ENCODE data around the gene PTPRG. TPM values are rescaled to one million over a fixed set of nuclear protein-coding genes. Genes with fewer than 3 reads are reported as not detected.
"Not testable (repeated sequence)": the region's sequence is repeated elsewhere in the genome, so short reads cannot be mapped to it uniquely, and the experiment has no call there.

Gene PTPRG
- total RNA-seq, 1 experiment from 2014 or later, result 69.3 TPM

DNA sequence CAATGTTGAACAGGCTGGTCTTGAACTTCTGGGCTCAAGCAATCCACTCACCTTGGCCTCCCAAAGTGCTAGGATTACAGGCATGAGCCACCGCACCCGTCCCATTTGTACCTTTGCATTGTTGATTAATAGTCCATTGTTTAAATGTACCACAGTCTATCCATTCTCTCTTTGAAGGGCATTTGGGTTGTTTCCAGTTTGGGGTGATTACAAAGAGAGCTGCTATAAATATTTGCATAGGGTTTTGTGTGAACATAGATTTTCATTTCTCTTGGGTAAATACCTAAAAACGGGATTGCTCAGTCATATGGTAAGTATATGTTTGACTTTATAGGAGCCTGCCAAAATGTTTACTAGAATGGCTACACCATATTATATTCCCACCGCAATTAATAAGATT, 13.7 kb upstream of the PTPRG start:
- no peak overlapping the region for H3K56ac ChIP-seq (ENCODE audit: insufficient read length, low read depth, low read length)
- H2AFZ ChIP-seq (ENCODE audit: low read length), result no peak overlapping the region
- no peak for DNase-seq
- no peak overlapping the region for H4K5ac ChIP-seq (ENCODE audit: insufficient read length, low read depth, low read length)
- H3K23ac ChIP-seq (ENCODE audit: insufficient read length, low read depth, low read length), result no peak overlapping the region
- no peak overlapping the region for H2BK5ac ChIP-seq (ENCODE audit: insufficient read length, low read length)
- H3K4ac ChIP-seq (ENCODE audit: low read depth, low read length), result no peak overlapping the region
- no peak overlapping the region for H2BK20ac ChIP-seq (ENCODE audit: low read depth, low read length, poor library complexity, severe bottlenecking)
- no peaks in the 10 kb centered on the region for H3K27me3 ChIP-seq (ENCODE audit: insufficient read depth, low read length)
- Mint-ChIP-seq H3K4me3 (no peak overlapping the region), H3K9me3 (no peaks in the 10 kb centered on the region; a peak in 1 of 5 replicates), H3K4me1 (no peaks in the 10 kb centered on the region; a peak in 1 of 4 replicates), H3K27me3 (ENCODE audit: low read depth) (peaks cover 3% of the 10 kb centered on the region; the same call in 1 of the 2 replicates), H3K27ac (no peak overlapping the region), H3K36me3 (ENCODE audit: insufficient read depth in 1 of 3, low read depth in 3 of 3) (peaks cover 0 to 4% (median 0%) of the 10 kb centered on the region in 3 experiments; a peak in 1 of 7 replicates)
- no peak overlapping the region for H3K18ac ChIP-seq (ENCODE audit: insufficient read length, low read depth, low read length)
- H3K9ac ChIP-seq (ENCODE audit: extremely low read depth, insufficient read length, low read length), result no peak overlapping the region
- no peak overlapping the region for H3K27ac ChIP-seq (ENCODE audit: insufficient read length, low read depth, low read length)
- H4K91ac ChIP-seq (ENCODE audit: insufficient read length, low read depth, low read length), result no peak overlapping the region
- no peaks in the 10 kb centered on the region for H3K9me3 ChIP-seq (ENCODE audit: control insufficient read depth, low read depth, low read length)
- TF ChIP-seq, protein P1, sequence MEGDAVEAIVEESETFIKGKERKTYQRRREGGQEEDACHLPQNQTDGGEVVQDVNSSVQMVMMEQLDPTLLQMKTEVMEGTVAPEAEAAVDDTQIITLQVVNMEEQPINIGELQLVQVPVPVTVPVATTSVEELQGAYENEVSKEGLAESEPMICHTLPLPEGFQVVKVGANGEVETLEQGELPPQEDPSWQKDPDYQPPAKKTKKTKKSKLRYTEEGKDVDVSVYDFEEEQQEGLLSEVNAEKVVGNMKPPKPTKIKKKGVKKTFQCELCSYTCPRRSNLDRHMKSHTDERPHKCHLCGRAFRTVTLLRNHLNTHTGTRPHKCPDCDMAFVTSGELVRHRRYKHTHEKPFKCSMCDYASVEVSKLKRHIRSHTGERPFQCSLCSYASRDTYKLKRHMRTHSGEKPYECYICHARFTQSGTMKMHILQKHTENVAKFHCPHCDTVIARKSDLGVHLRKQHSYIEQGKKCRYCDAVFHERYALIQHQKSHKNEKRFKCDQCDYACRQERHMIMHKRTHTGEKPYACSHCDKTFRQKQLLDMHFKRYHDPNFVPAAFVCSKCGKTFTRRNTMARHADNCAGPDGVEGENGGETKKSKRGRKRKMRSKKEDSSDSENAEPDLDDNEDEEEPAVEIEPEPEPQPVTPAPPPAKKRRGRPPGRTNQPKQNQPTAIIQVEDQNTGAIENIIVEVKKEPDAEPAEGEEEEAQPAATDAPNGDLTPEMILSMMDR (conservative IDR thresholded peaks at IDR 0.05), result no peak
- H2AK5ac ChIP-seq (ENCODE audit: insufficient read length, low read length), result no peak overlapping the region
- no peak overlapping the region for H2BK12ac ChIP-seq (ENCODE audit: insufficient read length, low read depth, low read length)
- H3K79me1 ChIP-seq (ENCODE audit: insufficient read depth, low read depth, low read length, poor library complexity, severe bottlenecking), result no peaks in the 10 kb centered on the region
- no peak overlapping the region for H3T11ph ChIP-seq (ENCODE audit: low read length)
- no peak overlapping the region for H2BK120ac ChIP-seq (ENCODE audit: low read depth, low read length, poor library complexity, severe bottlenecking)
- no peaks in the 10 kb centered on the region for H3K4me1 ChIP-seq (ENCODE audit: insufficient read depth, low read length)
- no peaks in the 10 kb centered on the region for H3K23me2 ChIP-seq (ENCODE audit: insufficient read length, low read depth, low read length, poor library complexity, severe bottlenecking)
- no CpG with 5 or more reads among the region's 4 CpGs for WGBS (ENCODE audit: extremely low coverage, insufficient read length, low lambda C conversion rate)
- H3K4me2 ChIP-seq (ENCODE audit: insufficient read depth, insufficient read length, low read length), result no peak overlapping the region
- no peak overlapping the region for H4K8ac ChIP-seq (replicated peaks; ENCODE audit: insufficient read length, low read depth, low read length)
- no peaks in the 10 kb centered on the region for H3K79me2 ChIP-seq (ENCODE audit: insufficient read depth, low read length)
- H3K14ac ChIP-seq (ENCODE audit: insufficient read depth, low read length), result no peak overlapping the region
- no peak overlapping the region for H2BK15ac ChIP-seq (ENCODE audit: low read depth, low read length)
- H4K20me1 ChIP-seq (ENCODE audit: control insufficient read depth, insufficient read depth, insufficient read length), result no peaks in the 10 kb centered on the region

GRCh38 chr3:61552704-61553103, 8.7 kb upstream of the PTPRG start:
- not testable (repeated sequence) for H3K27ac Mint-ChIP-seq; H2BK20ac ChIP-seq (ENCODE audit: low read depth, low read length, poor library complexity, severe bottlenecking); H3K18ac ChIP-seq (ENCODE audit: insufficient read length, low read depth, low read length); H3K14ac ChIP-seq (ENCODE audit: insufficient read depth, low read length); H3K4me2 ChIP-seq (ENCODE audit: insufficient read depth, insufficient read length, low read length); H4K91ac ChIP-seq (ENCODE audit: insufficient read length, low read depth, low read length); H3K23ac ChIP-seq (ENCODE audit: insufficient read length, low read depth, low read length); H2AFZ ChIP-seq (ENCODE audit: low read length); H3K9ac ChIP-seq (ENCODE audit: extremely low read depth, insufficient read length, low read length); H3T11ph ChIP-seq (ENCODE audit: low read length); H2BK5ac ChIP-seq (ENCODE audit: insufficient read length, low read length); H3K27ac ChIP-seq (ENCODE audit: insufficient read length, low read depth, low read length); H3K4me3 Mint-ChIP-seq; H3K9me3 Mint-ChIP-seq; H3K79me2 ChIP-seq (ENCODE audit: insufficient read depth, low read length); H2BK15ac ChIP-seq (ENCODE audit: low read depth, low read length); H2AK5ac ChIP-seq (ENCODE audit: insufficient read length, low read length); H3K4me1 ChIP-seq (ENCODE audit: insufficient read depth, low read length); H3K9me3 ChIP-seq (ENCODE audit: control insufficient read depth, low read depth, low read length); H4K8ac ChIP-seq (replicated peaks; ENCODE audit: insufficient read length, low read depth, low read length); H3K79me1 ChIP-seq (ENCODE audit: insufficient read depth, low read depth, low read length, poor library complexity, severe bottlenecking); H4K5ac ChIP-seq (ENCODE audit: insufficient read length, low read depth, low read length); H4K20me1 ChIP-seq (ENCODE audit: control insufficient read depth, insufficient read depth, insufficient read length); H3K27me3 Mint-ChIP-seq (ENCODE audit: low read depth); DNase-seq; H3K27me3 ChIP-seq (ENCODE audit: insufficient read depth, low read length); H3K4me1 Mint-ChIP-seq; H3K4ac ChIP-seq (ENCODE audit: low read depth, low read length); H3K23me2 ChIP-seq (ENCODE audit: insufficient read length, low read depth, low read length, poor library complexity, severe bottlenecking); H2BK12ac ChIP-seq (ENCODE audit: insufficient read length, low read depth, low read length); H3K36me3 Mint-ChIP-seq (ENCODE audit: insufficient read depth in 1 of 3, low read depth in 3 of 3); H3K56ac ChIP-seq (ENCODE audit: insufficient read length, low read depth, low read length); H2BK120ac ChIP-seq (ENCODE audit: low read depth, low read length, poor library complexity, severe bottlenecking)
- WGBS (ENCODE audit: extremely low coverage, insufficient read length, low lambda C conversion rate), result no CpG with 5 or more reads among the region's 8 CpGs
